Measurements from ENCODE around the gene AP3B1. TPM values are rescaled to one million over a fixed set of nuclear protein-coding genes. Genes with fewer than 3 reads are reported as not detected.

The AP3B1 gene
- total and polyA plus RNA-seq, 2 donors (not counting 3 experiments of a cell fraction or from before 2014, with no cell fraction given): 31.6 to 46.7 TPM

DNA sequence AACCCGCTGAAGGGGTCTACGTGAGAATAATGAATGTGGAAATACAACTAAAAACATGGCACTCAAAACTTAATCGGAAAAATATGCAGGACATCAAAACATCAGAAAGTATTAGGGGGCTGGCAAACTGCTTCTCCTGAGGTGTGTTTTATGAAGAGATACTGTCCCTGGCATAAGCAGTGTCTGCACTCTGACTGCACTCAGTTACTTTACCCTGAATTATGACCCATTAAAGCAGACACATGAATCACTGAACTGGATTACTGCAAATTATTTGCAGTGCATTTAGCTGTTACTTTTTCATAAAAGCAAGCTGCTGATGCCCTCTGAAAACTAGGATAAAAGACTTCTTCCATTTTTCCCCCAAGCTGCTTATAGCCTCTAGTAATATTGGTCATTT lies 164.9 kb downstream of the AP3B1 start:
- Histone ChIP-seq H3K4me1 (ENCODE audit: control insufficient read depth, extremely low read depth, insufficient read depth, low read length) (no peaks in the 10 kb centered on the region), H3K79me2 (ENCODE audit: control insufficient read depth, insufficient read depth, low read length) (no peaks in the 10 kb centered on the region), H3K36me3 (ENCODE audit: control insufficient read depth in 2 of 2, extremely low read depth in 1 of 2, insufficient read depth in 2 of 2, low read length in 2 of 2) (no peaks in the 10 kb centered on the region), H3K4me2 (ENCODE audit: insufficient read depth, low read length) (no peak overlapping the region), H3K9me3 (replicated peaks; ENCODE audit: control insufficient read depth, insufficient read depth, low read length) (no peaks in the 10 kb centered on the region), H4K20me1 (replicated peaks; ENCODE audit: control insufficient read depth, extremely low read depth, insufficient read depth, low read length) (no peaks in the 10 kb centered on the region), H3K9me1 (replicated peaks; ENCODE audit: control insufficient read depth, extremely low read depth, insufficient read depth, low read length) (no peaks in the 10 kb centered on the region), H2AFZ (ENCODE audit: low read depth, low read length) (no peak overlapping the region), H3K27me3 (ENCODE audit: control insufficient read depth in 2 of 2, insufficient read depth in 2 of 2, low read length in 2 of 2) (no peaks in the 10 kb centered on the region), H3K9ac (replicated peaks; ENCODE audit: extremely low read depth, insufficient read depth, low read length) (no peak overlapping the region), H3K27ac (ENCODE audit: insufficient read depth, low read depth, low read length) (no peak overlapping the region), H3K4me3 (replicated peaks in 1 of 3; ENCODE audit: insufficient read depth in 1 of 3, low read depth in 1 of 3, low read length in 3 of 3) (no peak overlapping the region)
- intact Hi-C loops (cut with micrococcal nuclease) (no loop called here), dilution Hi-C loops (cut with MboI; ENCODE audit: extremely low pct_ligation_motif_present, low sequenced_read_pairs) (no loop called here)
- ChIA-PET CTCF (interaction anchor here (1.1 to 2.2 kb wide), 2 partner anchors 9 to 27 kb away, joined by 4 to 8 read pairs; no protein-coding TSS in a partner anchor), POLR2A (no interaction called here)
- FAIRE-seq (no peak), DNase-seq (ENCODE audit: low read depth, low spot score) (no peak)
- TF ChIP-seq EZH2 (IDR thresholded peaks at IDR 0.05; ENCODE audit: borderline replicate concordance, low read depth, low read length, severe bottlenecking): no peak
- no peak for TF ChIP-seq JUN (IDR thresholded peaks at IDR 0.05; ENCODE audit: borderline replicate concordance, insufficient read depth, insufficient read length, low read depth)
- TF ChIP-seq, protein P1, sequence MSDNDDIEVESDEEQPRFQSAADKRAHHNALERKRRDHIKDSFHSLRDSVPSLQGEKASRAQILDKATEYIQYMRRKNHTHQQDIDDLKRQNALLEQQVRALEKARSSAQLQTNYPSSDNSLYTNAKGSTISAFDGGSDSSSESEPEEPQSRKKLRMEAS (IDR thresholded peaks at IDR 0.05; ENCODE audit: insufficient read depth, insufficient read length): no peak
- no peak for TF ChIP-seq FOS (IDR thresholded peaks at IDR 0.05; ENCODE audit: borderline replicate concordance, insufficient read depth, low read length)
- no peak for TF ChIP-seq GATA2 (IDR thresholded peaks at IDR 0.05; ENCODE audit: insufficient read depth, insufficient read length, low read depth, low read length)
- no peak for TF ChIP-seq MYC (IDR thresholded peaks at IDR 0.05; ENCODE audit: low read depth, low read length)
- TF ChIP-seq POLR2AphosphoS5 (IDR thresholded peaks at IDR 0.05; ENCODE audit: insufficient read depth, low read depth, low read length): no peak
- TF ChIP-seq, protein P2, sequence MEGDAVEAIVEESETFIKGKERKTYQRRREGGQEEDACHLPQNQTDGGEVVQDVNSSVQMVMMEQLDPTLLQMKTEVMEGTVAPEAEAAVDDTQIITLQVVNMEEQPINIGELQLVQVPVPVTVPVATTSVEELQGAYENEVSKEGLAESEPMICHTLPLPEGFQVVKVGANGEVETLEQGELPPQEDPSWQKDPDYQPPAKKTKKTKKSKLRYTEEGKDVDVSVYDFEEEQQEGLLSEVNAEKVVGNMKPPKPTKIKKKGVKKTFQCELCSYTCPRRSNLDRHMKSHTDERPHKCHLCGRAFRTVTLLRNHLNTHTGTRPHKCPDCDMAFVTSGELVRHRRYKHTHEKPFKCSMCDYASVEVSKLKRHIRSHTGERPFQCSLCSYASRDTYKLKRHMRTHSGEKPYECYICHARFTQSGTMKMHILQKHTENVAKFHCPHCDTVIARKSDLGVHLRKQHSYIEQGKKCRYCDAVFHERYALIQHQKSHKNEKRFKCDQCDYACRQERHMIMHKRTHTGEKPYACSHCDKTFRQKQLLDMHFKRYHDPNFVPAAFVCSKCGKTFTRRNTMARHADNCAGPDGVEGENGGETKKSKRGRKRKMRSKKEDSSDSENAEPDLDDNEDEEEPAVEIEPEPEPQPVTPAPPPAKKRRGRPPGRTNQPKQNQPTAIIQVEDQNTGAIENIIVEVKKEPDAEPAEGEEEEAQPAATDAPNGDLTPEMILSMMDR (IDR thresholded peaks at IDR 0.05; ENCODE audit: extremely low read depth in 1 of 2, insufficient read depth in 1 of 2, low read depth in 1 of 2, low read length in 2 of 2): no peak
- TF ChIP-seq POLR2A (IDR thresholded peaks at IDR 0.05; ENCODE audit: low read depth, low read length): no peak
- BruUV-seq (replicated peaks): no TSS peak

Data from endothelial cell of umbilical vein (primary cell).